ENCODE results near the gene GPR62.
"Not testable (repeated sequence)": the region's sequence is repeated elsewhere in the genome, so short reads cannot be mapped to it uniquely, and the experiment has no call there.

Gene GPR62, protein sequence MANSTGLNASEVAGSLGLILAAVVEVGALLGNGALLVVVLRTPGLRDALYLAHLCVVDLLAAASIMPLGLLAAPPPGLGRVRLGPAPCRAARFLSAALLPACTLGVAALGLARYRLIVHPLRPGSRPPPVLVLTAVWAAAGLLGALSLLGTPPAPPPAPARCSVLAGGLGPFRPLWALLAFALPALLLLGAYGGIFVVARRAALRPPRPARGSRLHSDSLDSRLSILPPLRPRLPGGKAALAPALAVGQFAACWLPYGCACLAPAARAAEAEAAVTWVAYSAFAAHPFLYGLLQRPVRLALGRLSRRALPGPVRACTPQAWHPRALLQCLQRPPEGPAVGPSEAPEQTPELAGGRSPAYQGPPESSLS

DNA sequence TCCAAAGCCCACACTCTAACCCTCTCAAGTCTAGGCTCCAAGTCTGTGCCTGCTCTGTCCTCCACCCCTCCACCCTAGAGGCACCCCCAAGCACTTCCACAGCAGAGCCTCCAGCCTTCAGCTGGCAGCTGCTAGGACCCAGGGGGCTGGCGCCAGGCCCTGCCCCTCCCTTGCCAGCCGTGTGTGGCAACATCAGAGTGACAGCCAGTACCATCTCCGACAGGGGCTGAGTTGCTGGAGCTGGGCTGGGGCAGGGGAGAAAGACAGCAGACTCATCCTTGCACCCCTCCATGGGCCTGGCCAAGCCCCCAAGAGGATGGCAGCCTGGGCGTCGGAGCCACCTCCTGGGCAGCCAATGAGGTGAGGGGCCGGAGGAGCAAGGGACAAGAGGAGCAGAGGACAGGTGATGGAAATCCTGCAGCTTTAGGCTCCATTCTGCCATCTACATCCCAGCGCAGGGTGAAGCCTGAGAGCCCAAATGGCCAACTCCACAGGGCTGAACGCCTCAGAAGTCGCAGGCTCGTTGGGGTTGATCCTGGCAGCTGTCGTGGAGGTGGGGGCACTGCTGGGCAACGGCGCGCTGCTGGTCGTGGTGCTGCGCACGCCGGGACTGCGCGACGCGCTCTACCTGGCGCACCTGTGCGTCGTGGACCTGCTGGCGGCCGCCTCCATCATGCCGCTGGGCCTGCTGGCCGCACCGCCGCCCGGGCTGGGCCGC, at the start of gene GPR62:
TSS of gene GPR62 (plus strand) at position 207 of the 718 bp plus-strand sequence. CDS start at position 479, 272 bp downstream.
- peaks cover under 1 to 2% of the 10 kb centered on the region in 2 donors for H3K36me3 ChIP-seq (ENCODE audit: control insufficient read depth in 2 of 2, insufficient read depth in 2 of 2, low read length in 2 of 2)
- peaks cover 0 to 7% of the 10 kb centered on the region in 2 donors for H3K27me3 ChIP-seq (ENCODE audit: control insufficient read depth in 2 of 2, insufficient read depth in 2 of 2, low read length in 2 of 2)
- peak within 1 kb of the TSS in 1 of 2 donors; percentile 32 for H3K27ac ChIP-seq (ENCODE audit: low read depth in 2 of 2, low read length in 2 of 2)
- H3K9ac ChIP-seq (ENCODE audit: low read depth in 1 of 2, low read length in 2 of 2): peak within 1 kb of the TSS in 1 of 2 donors; percentile 49
- H3K9me3 ChIP-seq (ENCODE audit: control insufficient read depth in 2 of 2, low read length in 2 of 2): no peaks in the 10 kb centered on the region
- H3K4me1 ChIP-seq (ENCODE audit: control insufficient read depth in 2 of 2, insufficient read depth in 2 of 2, low read length in 2 of 2): no peaks in the 10 kb centered on the region
- peak within 1 kb of the TSS; percentile 44 to 48 for H3K4me3 ChIP-seq (ENCODE audit: low read length in 2 of 2)

DNA sequence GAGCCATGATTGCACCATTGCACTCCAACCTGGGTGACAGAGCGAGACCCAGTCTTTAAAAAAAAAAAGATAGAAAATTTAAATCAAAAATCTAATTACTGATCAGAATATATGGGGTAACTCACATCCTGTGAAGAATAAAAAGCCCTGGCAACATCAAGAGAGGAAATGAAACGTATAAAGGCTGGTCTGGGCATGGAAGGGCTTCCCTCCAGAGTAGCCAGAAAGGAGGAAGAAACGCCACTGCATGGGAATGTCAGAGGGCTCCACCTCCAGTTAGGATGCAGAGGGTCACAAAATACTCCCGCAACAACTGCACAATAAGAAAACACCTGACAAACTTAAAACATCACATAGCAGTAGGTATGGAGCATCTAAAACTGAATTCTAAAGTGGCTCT, 47.2 kb upstream of the GPR62 start:
- H3K9ac ChIP-seq (ENCODE audit: low read depth in 1 of 2, low read length in 2 of 2): no peak overlapping the region
- H3K27ac ChIP-seq (ENCODE audit: low read depth in 2 of 2, low read length in 2 of 2): no peak overlapping the region
- no peak overlapping the region for H3K4me3 ChIP-seq (ENCODE audit: low read length in 2 of 2)

DNA sequence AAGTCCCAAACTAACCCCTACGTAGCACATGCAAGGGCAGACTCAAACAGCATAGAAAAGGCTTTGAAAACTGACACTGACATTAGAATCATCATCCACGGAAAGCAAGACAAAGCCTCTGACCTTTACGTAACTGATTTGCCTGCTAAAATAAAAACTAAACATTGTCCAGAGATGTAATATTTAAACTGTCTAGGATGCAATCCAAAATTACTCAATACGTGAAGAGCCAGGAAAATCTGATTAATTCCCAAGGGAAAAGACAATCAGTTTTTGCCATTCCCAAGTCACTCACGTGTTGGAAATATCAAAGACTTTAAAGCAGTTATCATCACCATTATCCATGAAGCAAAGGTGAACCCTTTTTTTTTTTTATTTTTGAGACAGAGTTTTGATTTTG, 38.8 kb upstream of the GPR62 start:
- Histone ChIP-seq H3K27ac (ENCODE audit: low read depth in 2 of 2, low read length in 2 of 2) (no peak overlapping the region), H3K27me3 (ENCODE audit: control insufficient read depth in 2 of 2, insufficient read depth in 2 of 2, low read length in 2 of 2) (no peaks in the 10 kb centered on the region), H3K4me3 (ENCODE audit: low read length in 2 of 2) (no peak overlapping the region), H3K9me3 (ENCODE audit: control insufficient read depth in 2 of 2, low read length in 2 of 2) (no peaks in the 10 kb centered on the region), H3K36me3 (ENCODE audit: control insufficient read depth in 2 of 2, insufficient read depth in 2 of 2, low read length in 2 of 2) (no peaks in the 10 kb centered on the region), H3K9ac (ENCODE audit: low read depth in 1 of 2, low read length in 2 of 2) (no peak overlapping the region), H3K4me1 (ENCODE audit: control insufficient read depth in 2 of 2, insufficient read depth in 2 of 2, low read length in 2 of 2) (no peaks in the 10 kb centered on the region)

More for the DNA sequence above, 47.2 kb upstream of the GPR62 start:
- Histone ChIP-seq H3K36me3 (ENCODE audit: control insufficient read depth in 2 of 2, insufficient read depth in 2 of 2, low read length in 2 of 2) (no peaks in the 10 kb centered on the region), H3K9me3 (ENCODE audit: control insufficient read depth in 2 of 2, low read length in 2 of 2) (no peaks in the 10 kb centered on the region), H3K27me3 (ENCODE audit: control insufficient read depth in 2 of 2, insufficient read depth in 2 of 2, low read length in 2 of 2) (no peaks in the 10 kb centered on the region), H3K4me1 (ENCODE audit: control insufficient read depth in 2 of 2, insufficient read depth in 2 of 2, low read length in 2 of 2) (no peaks in the 10 kb centered on the region)

DNA sequence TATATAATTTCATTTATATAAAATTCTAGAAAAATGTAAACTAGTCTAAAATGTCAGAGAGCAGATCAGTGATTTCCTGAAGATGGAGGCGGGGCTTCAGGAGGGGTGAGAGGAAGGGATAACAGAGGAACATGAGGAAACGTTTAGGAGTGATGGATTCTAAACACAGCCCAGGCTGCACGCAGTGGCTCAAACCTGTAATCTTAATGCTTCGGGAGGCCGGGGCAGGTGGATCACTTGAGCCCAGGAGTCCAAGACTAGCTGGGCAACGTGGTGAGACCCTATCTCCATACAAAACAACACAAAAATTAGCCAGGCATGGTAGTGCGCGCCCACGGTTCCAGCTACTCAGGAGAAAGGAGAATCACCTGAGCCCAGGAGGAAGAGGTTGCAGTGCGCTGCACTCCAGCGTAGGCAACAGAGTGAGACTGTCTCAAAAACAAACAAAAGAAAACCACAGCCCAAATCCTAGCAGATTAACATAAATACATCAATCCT, 34.1 kb upstream of the GPR62 start:
- no peaks in the 10 kb centered on the region for H3K36me3 ChIP-seq (ENCODE audit: control insufficient read depth in 2 of 2, insufficient read depth in 2 of 2, low read length in 2 of 2)
- no peak overlapping the region for H3K9ac ChIP-seq (ENCODE audit: low read depth in 1 of 2, low read length in 2 of 2)
- H3K9me3 ChIP-seq (ENCODE audit: control insufficient read depth in 2 of 2, low read length in 2 of 2): no peaks in the 10 kb centered on the region
- H3K27me3 ChIP-seq (ENCODE audit: control insufficient read depth in 2 of 2, insufficient read depth in 2 of 2, low read length in 2 of 2): no peaks in the 10 kb centered on the region
- H3K4me3 ChIP-seq (ENCODE audit: low read length in 2 of 2): no peak overlapping the region
- H3K4me1 ChIP-seq (ENCODE audit: control insufficient read depth in 2 of 2, insufficient read depth in 2 of 2, low read length in 2 of 2): no peaks in the 10 kb centered on the region
- H3K27ac ChIP-seq (ENCODE audit: low read depth in 2 of 2, low read length in 2 of 2): no peak overlapping the region

DNA sequence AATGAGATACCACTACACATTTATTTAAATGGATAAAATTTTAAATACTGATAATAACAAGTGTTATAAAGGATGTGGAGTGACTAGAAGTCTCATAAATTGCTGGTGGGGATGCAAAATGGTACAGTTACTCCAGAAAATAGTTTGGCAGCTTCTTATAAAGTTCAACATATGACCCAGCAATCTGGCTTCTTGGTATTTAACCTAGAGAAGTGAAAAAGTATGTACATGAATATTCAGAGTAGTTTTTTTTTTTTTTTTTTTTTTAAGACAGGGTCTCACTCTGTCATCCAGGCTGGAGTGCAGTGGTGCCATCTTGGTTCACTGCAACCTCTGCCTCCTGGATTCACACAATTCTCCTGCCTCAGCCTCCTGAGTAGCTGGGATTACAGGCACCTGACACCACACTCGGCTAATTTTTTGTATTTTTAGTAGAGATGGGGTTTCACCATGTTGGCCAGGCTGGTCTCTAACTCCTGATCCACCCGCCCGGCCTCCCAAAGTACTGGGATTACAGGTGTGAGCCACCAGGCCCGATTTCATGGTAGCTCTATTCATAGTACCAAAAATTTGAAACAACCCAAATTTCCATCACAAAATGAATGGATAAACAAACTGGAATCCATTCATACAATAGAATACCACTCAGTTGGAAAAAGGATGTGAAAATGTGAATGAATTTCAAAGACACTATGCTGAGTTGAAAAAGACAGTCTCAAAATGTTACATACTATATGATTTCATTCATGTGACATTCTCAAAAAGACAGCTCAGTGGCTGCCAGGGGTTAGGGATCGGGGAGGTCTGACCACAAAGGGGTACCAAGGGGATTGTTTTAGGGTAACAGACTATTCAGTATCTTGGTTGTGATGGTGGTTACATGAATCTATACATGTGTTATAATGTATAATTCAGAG, 27.9 kb upstream of the GPR62 start:
- no peaks in the 10 kb centered on the region for H3K9me3 ChIP-seq (ENCODE audit: control insufficient read depth in 2 of 2, low read length in 2 of 2)
- H3K4me3 ChIP-seq (ENCODE audit: low read length in 2 of 2): no peak overlapping the region
- H3K9ac ChIP-seq (ENCODE audit: low read depth in 1 of 2, low read length in 2 of 2): no peak overlapping the region
- H3K36me3 ChIP-seq (ENCODE audit: control insufficient read depth in 2 of 2, insufficient read depth in 2 of 2, low read length in 2 of 2): no peaks in the 10 kb centered on the region
- no peak overlapping the region for H3K27ac ChIP-seq (ENCODE audit: low read depth in 2 of 2, low read length in 2 of 2)
- no peaks in the 10 kb centered on the region for H3K4me1 ChIP-seq (ENCODE audit: control insufficient read depth in 2 of 2, insufficient read depth in 2 of 2, low read length in 2 of 2)
- H3K27me3 ChIP-seq (ENCODE audit: control insufficient read depth in 2 of 2, insufficient read depth in 2 of 2, low read length in 2 of 2): no peaks in the 10 kb centered on the region

DNA sequence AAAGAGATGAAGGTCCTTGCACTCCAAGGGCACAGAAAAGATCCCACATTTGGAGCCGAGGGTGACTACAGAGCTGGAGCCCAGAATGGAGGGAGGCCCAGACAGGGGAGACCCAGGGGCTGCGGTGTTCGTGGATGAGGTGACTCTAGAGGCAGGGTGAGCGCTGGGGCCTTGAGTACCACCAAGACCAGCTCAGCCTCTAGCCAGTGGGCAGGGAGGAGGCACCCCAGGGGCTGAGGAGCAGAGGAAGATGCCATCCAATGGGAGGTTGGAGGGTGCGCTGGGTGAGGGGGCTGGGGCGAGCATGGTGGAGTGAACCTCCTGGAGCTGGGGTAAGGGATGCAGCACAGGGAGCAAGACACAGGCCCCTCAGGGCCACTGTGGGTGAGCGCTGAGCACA, 26.7 kb upstream of the GPR62 start:
- no peak overlapping the region for H3K27ac ChIP-seq (ENCODE audit: low read depth in 2 of 2, low read length in 2 of 2)
- H3K36me3 ChIP-seq (ENCODE audit: control insufficient read depth in 2 of 2, insufficient read depth in 2 of 2, low read length in 2 of 2): peaks cover 7 to 9% of the 10 kb centered on the region in 2 donors
- H3K4me3 ChIP-seq (ENCODE audit: low read length in 2 of 2): no peak overlapping the region
- no peaks in the 10 kb centered on the region for H3K4me1 ChIP-seq (ENCODE audit: control insufficient read depth in 2 of 2, insufficient read depth in 2 of 2, low read length in 2 of 2)
- no peaks in the 10 kb centered on the region for H3K27me3 ChIP-seq (ENCODE audit: control insufficient read depth in 2 of 2, insufficient read depth in 2 of 2, low read length in 2 of 2)
- H3K9me3 ChIP-seq (ENCODE audit: control insufficient read depth in 2 of 2, low read length in 2 of 2): no peaks in the 10 kb centered on the region
- no peak overlapping the region for H3K9ac ChIP-seq (ENCODE audit: low read depth in 1 of 2, low read length in 2 of 2)

DNA sequence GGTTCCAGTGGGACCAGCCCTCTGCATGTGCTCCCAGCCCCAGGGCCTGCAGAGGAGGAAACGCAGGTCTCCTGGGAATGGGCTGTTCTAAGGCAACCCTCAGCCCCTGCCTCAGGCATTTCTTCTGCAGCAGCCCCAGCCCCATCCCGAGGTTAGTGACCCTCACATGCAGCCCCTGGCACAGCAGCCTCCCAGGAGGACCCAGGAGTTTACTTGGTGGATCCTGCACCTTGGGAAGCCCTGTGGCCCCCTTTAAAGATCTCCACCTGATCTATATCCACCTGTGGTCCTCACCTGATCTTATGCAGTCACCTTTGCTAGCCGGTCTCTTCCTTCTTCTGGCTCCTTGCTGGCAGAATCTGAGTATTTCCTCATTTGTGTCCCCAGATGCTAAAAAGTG, 26.2 kb upstream of the GPR62 start:
- H3K9ac ChIP-seq (ENCODE audit: low read depth in 1 of 2, low read length in 2 of 2); H3K27ac ChIP-seq (ENCODE audit: low read depth in 2 of 2, low read length in 2 of 2); H3K4me1 ChIP-seq (ENCODE audit: control insufficient read depth in 2 of 2, insufficient read depth in 2 of 2, low read length in 2 of 2); H3K27me3 ChIP-seq (ENCODE audit: control insufficient read depth in 2 of 2, insufficient read depth in 2 of 2, low read length in 2 of 2); H3K9me3 ChIP-seq (ENCODE audit: control insufficient read depth in 2 of 2, low read length in 2 of 2); H3K4me3 ChIP-seq (ENCODE audit: low read length in 2 of 2): not testable (repeated sequence)
- peaks cover 11 to 14% of the 10 kb centered on the region in 2 donors for H3K36me3 ChIP-seq (ENCODE audit: control insufficient read depth in 2 of 2, insufficient read depth in 2 of 2, low read length in 2 of 2)

DNA sequence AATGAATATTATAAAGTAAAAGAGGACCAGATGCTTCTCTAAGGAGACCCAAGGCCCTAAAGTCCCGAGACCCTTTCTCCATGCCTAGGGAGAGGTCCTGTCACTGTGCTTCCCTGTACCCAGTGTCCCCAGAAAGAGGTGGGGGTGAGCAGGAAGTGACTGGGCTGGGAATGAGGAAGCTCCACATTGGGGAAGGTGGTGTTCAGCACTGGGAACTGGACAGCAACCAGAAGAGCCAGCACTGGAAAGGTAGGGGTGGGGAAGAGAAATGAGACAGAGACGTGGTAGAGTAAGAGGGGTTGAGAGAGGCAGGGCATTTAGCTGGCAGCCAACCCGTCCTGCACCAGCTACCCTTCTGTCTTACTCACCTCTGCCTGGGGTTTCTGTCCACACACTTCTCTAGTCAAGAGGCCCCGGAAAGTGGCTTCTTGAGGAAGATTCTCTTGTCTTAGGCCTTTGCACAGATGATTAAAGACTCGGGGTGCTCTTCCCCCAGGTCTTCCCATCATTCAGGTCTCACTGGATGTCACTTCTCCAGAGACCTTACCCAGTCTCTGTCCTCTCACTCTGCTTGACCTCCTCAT, 25.7 kb upstream of the GPR62 start:
- no peaks in the 10 kb centered on the region for H3K27me3 ChIP-seq (ENCODE audit: control insufficient read depth in 2 of 2, insufficient read depth in 2 of 2, low read length in 2 of 2)
- no peak overlapping the region for H3K27ac ChIP-seq (ENCODE audit: low read depth in 2 of 2, low read length in 2 of 2)
- H3K4me3 ChIP-seq (ENCODE audit: low read length in 2 of 2): no peak overlapping the region
- H3K36me3 ChIP-seq (ENCODE audit: control insufficient read depth in 2 of 2, insufficient read depth in 2 of 2, low read length in 2 of 2): peaks cover 15 to 19% of the 10 kb centered on the region in 2 donors
- H3K9me3 ChIP-seq (ENCODE audit: control insufficient read depth in 2 of 2, low read length in 2 of 2): no peaks in the 10 kb centered on the region
- H3K9ac ChIP-seq (ENCODE audit: low read depth in 1 of 2, low read length in 2 of 2): no peak overlapping the region
- no peaks in the 10 kb centered on the region for H3K4me1 ChIP-seq (ENCODE audit: control insufficient read depth in 2 of 2, insufficient read depth in 2 of 2, low read length in 2 of 2)

DNA sequence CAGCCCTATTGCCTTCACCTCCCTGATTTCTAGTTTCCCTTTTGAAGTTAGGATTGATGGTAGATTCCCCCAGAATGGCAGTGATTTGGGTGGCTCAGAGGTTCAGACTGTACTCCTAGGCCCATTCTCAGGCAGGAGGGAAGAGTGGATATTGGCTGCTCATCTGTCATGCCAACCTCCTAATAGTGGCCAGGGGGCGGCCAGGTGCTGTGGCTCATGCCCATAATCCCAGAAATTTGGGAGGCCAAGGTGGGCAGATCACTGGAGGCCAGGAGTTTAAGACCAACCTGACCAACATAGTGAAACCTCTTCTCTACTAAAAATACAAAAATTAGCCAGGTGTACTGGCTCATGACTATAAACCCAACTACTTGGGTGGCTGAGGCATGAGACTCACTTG, 24.7 kb upstream of the GPR62 start:
- no peaks in the 10 kb centered on the region for H3K9me3 ChIP-seq (ENCODE audit: control insufficient read depth in 2 of 2, low read length in 2 of 2)
- no peaks in the 10 kb centered on the region for H3K27me3 ChIP-seq (ENCODE audit: control insufficient read depth in 2 of 2, insufficient read depth in 2 of 2, low read length in 2 of 2)
- H3K27ac ChIP-seq (ENCODE audit: low read depth in 2 of 2, low read length in 2 of 2): no peak overlapping the region
- no peak overlapping the region for H3K9ac ChIP-seq (ENCODE audit: low read depth in 1 of 2, low read length in 2 of 2)
- H3K4me1 ChIP-seq (ENCODE audit: control insufficient read depth in 2 of 2, insufficient read depth in 2 of 2, low read length in 2 of 2): no peaks in the 10 kb centered on the region
- no peak overlapping the region for H3K4me3 ChIP-seq (ENCODE audit: low read length in 2 of 2)
- peaks cover 21 to 28% of the 10 kb centered on the region in 2 donors for H3K36me3 ChIP-seq (ENCODE audit: control insufficient read depth in 2 of 2, insufficient read depth in 2 of 2, low read length in 2 of 2)
